GM21390 (cell line): ENCODE measurements around the gene PKN2.

ENCODE experiments used
- ATAC-seq: cut with Tn5 transposase; IDR thresholded peaks from one replicate; pipeline ENCODE4 v1.9.1; 2021; ENCODE audit not compliant: unreplicated experiment

PKN2 gene

GRCh38 chr1:88683541-88684481 is at the start of gene PKN2:
Gene PKN2, plus strand, starts transcription at chr1:88684273. Its CDS starts 308 bp downstream, at chr1:88684581.
- peak; percentile 87 for ATAC-seq

GRCh38 chr1:88634538-88634937 is 49.5 kb upstream of the PKN2 start:
- ATAC-seq = no peak

- no peak for ATAC-seq
Measured at GRCh38 chr1:88640060-88640459, 44.0 kb upstream of the PKN2 start.

- no peak for ATAC-seq
Measured at GRCh38 chr1:88645886-88646285, 38.2 kb upstream of the PKN2 start.

GRCh38 chr1:88646476-88647248 is 37.4 kb upstream of the PKN2 start:
- no peak for ATAC-seq

- no peak for ATAC-seq
Measured at GRCh38 chr1:88647249-88647645, 36.8 kb upstream of the PKN2 start.

- no peak for ATAC-seq
Measured at GRCh38 chr1:88647749-88648415, 36.2 kb upstream of the PKN2 start.

- ATAC-seq = no peak
Measured at GRCh38 chr1:88648706-88649105, 35.4 kb upstream of the PKN2 start.

- ATAC-seq = no peak
Measured at GRCh38 chr1:88649932-88650331, 34.1 kb upstream of the PKN2 start.

GRCh38 chr1:88650676-88651418 is 33.2 kb upstream of the PKN2 start:
- no peak for ATAC-seq

GRCh38 chr1:88655140-88655539 is 28.9 kb upstream of the PKN2 start:
- ATAC-seq = no peak

GRCh38 chr1:88655685-88656299 is 28.3 kb upstream of the PKN2 start:
- no peak for ATAC-seq

- ATAC-seq = no peak
Measured at GRCh38 chr1:88658419-88658818, 25.7 kb upstream of the PKN2 start.

- no peak for ATAC-seq
Measured at GRCh38 chr1:88659552-88659951, 24.5 kb upstream of the PKN2 start.

GRCh38 chr1:88661188-88661587 is 22.9 kb upstream of the PKN2 start:
- no peak for ATAC-seq

GRCh38 chr1:88661951-88662699 is 21.9 kb upstream of the PKN2 start:
- no peak for ATAC-seq

- no peak for ATAC-seq
Measured at GRCh38 chr1:88662723-88663122, 21.4 kb upstream of the PKN2 start.

GRCh38 chr1:88668405-88668804 is 15.7 kb upstream of the PKN2 start:
- no peak for ATAC-seq

- no peak for ATAC-seq
Measured at GRCh38 chr1:88670462-88670861, 13.6 kb upstream of the PKN2 start.

- no peak for ATAC-seq
Measured at GRCh38 chr1:88673446-88673845, 10.6 kb upstream of the PKN2 start.
